NCI-H1048 (cell line): ENCODE data around the gene ACOXL.
A peak's percentile ranks its signal among the peaks of the same experiment; 100 is the strongest.

Experiments used
- DNase-seq: peaks from one replicate; lab custom pipeline; 2025; lab: John Stamatoyannopoulos, UW

ACOXL gene

DNA sequence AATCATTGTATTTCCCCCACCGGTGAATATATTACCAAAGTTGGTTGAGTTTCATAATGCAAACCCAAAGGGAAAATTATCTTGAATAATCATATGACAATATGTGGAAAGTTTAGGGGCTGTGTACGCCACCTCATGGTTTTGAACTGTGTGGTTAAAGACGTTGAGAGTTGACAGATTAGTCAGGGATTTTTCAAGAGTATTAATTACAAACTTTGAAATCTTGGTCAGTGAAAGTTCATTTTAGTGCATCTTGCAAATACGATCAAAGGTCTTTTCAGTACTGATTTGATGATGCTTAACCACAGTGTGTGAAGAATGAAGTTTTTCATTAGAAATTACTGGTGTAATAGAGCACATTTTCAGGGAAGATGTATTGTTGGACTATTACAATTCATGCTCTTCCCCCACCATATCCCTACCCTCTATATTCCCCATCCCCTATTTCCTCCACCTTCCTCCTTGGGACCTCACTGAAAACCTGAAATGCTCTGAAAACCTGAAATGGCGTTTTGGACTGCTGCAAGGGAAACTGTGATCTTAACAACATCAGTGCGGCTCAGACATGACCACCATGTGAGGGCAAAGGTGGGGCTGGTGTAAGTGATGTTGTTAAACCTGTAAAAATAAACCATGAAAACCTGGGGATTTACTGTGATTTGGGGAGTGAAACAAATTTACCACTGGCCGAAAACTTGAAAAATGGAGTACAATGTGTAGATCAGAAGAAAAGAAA, 383.8 kb downstream of the ACOXL start:
- DNase-seq, result no peak

DNA sequence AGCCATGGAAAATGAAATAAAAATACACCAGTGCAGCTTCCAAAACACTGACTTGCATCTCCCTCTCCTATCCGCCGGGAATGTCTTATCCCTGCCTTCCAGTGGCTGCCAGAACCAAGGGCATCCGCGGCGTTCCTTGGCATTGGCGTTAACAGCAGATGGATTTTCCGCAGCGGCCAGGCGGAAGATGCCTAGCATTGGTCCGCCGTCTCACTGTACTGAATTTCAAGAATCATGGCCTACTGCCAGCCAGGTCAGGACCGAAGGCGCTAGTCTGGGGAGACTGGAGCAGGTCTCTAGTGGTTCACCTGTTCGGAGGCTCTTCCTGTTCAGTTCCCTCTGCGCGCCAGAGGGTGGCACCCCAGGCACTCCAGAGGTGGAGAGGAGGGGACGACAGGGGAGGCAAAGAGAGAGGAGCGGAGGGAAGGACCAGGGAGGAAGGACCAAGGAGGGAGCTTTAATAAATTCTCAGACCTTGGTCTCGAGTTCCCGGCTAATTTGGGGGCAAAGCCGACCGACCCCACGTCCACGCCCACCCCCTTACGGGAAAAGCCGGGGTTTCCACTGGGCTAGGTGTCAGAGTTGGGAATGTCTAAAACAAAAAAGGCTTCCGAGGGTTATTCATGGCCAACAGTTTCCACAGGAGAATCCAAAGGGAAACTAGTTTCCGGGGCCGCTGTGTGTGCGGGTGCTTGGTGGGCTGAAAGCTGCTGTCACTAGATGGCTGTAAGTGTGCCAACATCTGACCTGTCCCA, 384.6 kb downstream of the ACOXL start:
- peak; percentile 66 for DNase-seq

DNA sequence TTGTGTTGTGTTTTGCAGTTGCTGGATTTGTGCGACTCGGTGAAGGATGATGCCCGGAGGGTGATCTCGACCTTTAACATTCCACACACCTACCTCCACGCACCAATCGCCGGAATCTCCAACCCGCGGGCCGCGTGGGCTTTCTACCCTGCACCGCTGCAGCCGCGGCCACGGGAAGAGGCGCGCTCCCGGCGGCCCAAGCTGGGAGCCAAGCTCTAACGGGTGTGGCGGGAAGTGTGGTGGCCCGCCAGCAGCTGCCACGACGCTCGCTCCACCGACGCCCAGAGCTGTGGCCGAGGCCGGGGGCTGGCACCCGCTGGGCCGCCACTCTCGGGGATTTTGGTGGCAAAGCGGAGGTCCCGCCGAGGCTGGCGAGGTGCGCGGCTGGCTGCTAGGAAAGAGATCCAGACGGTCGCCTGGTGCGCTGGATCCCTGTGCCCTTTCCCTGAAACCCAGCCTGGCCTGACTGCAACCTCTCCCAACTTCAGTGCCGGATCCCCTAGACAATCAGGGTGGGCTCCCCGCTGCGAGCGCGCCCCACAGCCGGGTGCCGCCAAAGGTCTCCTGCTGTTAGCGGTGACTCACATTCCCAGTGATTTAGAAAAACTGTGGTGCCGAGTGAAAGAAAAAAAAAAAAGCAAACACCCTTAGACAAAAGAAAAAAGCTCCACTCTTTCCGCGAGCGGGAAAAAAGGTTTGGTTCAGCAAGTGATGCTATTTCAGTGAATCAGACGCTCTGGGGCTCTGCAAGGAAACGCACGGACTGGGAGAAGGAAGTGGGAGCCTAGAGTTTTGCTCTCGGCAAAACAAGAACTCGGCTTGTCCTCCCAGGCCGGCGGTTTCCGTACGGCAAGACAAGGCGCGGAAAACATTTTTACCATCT, 385.5 kb downstream of the ACOXL start:
- no peak for DNase-seq

DNA sequence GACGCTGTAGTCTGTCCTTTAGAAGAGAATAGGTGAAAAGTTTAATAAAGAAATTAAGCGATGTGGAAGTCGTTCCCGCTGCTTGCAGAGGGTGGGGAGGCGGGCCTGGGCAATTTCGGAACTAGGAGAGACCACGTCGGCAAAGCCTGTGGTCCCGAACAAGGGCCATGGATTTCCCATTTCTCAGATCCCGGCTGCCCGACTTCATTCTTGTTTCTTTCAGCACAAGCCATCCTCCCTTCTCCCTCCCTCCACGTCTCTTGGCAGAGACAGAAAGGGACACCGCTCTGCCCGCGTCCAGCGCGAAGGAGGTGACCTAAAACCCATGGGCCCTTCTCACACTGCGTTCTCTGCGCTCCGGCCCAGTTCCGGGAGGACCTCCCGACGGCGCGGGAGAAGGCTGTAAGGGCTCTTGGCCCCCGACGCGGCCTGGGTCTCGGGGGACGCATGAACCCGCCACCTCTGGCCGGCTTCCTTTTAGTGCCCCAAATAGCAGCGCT, 386.2 kb downstream of the ACOXL start:
- DNase-seq, result no peak

DNA sequence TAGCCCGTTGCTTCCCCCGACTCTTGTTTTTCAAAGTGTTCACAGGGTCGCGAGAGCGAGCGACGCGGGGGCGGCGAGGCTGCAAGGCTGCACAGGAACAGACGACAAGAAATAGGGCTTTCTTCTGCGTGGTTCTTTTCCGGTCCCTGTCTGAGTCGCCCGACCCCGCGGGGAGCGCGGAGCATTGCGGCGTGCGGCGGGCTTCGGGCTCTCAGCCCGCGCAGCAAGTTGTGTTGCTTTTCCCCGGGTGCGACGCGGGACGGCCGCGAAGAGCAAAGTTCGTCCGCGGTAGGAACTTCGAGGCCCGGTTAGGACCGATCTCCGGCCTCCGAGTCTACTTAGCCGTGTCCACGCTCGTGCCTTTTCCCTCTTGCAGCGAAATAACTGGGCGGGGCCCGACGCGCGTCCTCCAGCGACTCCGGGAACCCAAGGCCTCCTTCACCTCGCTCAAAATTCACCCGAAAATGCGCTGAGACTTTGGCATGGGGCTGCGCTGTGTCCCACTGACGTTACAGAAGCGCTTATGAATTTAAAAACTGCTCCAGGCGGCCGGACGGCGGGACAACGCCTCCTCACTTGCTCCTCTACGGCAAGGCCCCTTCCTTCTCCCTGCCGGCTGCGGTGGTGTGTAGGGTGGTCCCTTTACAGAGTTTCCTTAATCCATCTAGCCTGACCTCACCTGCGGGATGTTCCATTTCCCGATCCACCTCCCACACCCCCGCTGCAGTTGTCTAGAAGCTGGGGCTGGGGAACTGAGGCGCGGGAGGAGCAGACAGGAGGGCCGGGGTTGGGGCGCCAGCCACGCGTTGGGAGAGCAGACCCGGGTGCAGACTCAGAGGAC, 386.8 kb downstream of the ACOXL start:
- DNase-seq, result no peak

DNA sequence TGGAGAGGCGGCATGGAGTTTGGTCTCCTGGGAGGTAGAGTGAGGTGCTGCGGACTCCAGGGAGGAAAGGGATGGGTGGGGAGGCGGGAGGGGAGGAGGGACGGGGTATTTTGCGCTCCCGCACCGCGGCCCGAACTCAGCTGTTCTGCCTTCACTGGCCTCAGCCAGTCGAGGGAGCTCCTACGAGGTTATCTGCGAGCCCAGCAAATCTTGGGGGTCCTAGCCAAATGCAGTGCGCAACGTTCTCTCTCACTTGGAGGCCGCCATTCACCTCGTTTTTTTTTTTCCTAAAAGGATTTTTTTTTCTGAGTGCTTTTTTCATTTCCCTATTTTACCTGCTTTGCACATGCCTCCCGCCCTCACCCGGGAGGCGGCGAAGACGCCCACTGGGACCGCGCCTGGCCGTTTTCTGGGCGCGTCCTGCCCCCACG, 387.5 kb downstream of the ACOXL start:
- no peak for DNase-seq

DNA sequence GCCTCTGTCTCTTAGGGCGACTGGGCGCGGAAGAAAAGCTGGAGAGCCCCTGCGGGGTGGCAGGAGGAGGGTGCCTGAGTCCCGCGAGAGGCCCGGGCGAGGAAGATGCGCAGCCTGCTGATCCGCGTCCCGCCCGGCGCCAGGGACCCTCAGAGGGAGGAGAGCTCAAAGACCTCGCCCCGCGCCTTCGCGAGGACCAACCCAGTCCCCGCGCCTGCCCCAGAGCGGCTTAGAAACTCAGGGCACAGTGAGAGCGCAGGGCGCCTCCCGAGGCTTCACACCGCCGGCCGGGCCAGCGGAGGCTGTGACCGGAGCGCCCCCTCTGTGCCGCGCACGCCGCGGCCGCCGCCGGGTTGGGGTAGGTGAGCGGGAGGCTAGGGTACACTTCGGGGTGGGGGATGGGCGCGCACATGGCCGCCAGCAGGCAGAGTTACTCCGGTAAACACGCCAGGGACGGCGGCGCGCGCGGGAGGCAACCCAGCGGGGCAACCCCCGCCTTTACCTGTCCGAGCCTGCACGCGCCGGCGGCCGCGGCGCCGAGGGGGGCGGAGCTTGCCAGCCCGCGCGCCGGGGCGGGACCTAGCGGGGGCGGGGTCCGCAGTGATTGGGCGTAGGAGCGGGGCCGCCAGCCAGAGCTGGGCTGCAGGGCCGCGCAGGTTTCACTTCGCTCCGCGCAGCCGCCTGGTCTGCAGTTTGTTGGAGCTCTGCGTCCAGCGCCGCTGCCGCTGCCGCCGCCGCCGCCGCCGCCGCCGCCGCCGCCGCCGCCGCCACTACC, 388.1 kb downstream of the ACOXL start, which contains the start of gene BCL2L11:
TSS of gene BCL2L11 (plus strand) at position 662 of the 775 bp plus-strand sequence. CDS start 2,832 bp downstream, outside the sequence.
- DNase-seq, result peak; percentile 80

DNA sequence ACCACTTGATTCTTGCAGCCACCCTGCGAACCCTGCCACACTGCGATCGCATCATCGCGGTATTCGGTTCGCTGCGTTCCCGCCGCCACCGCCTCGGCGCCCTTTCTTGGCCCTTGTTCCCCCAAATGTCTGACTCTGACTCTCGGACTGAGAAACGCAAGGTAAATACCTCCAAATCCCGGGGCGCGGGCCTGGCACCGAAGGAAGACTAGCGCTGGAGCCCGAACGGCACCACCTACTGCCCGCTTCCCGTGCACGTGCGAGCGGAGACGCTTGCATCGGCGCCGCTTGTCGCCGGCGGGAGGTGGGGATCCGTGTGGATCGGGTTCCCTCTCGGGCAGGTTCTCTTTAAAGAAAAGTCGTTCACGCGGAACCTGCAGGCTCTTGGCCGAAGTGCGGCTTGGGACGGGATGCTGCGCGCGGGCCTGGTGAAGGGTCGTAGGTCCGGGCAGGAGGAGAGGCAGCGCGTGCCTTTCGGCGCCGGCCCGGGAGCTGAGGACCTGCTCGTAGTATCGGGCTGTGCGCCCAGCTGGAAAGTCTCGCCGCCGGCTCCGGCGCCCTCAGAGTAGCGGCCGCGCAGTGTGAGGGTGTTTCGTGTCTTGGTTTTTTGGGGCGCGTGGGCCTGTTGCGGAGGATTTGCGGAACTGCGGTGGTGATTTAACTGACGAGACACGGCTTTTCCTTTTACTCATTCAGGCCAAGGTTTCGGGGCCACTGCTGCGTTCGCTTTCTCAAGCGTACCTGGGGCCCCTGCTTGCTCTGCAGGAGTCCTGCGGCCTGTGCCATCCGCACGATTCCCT, 388.9 kb downstream of the ACOXL start:
- peak; percentile 6 for DNase-seq

DNA sequence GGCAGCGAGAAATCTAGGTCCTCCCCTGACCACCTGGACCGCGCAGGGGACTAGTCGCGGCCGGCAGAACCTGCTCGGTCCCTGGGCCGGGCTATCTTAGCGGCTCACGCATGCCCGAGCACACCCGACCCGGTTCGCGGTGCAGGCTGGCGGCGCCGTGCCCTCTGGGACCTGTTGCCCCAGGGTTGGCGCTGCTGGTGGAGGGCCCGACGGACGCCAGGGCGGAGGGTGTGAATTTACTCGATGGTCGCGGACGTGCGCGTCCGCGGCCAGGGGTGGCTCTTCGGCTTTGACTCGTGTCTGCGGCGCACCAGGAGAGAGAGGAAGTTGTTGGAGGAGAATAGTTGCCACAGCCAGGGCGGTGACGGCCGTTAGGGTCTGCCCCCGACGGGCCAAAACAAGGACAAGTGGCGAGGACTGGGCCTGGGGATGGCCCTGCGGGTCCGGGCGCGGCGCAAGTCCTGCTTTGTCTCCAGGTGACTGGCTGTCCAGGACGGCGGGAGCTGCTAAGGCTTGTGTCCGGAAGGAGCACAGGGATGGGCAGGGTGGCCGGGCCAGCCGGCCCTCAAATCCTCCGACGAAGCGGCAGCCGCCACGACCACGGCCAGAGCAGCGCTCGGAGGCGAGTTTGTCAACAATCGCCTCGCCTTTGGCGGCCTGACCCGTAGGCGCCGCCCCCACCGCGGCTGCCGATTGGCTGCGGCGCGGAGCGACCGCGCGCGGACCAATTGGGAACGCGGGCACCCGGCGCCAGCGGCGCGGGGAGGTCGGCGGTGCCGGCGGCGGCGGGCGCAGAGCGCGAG, 389.7 kb downstream of the ACOXL start:
- DNase-seq, result peak; percentile 59

DNA sequence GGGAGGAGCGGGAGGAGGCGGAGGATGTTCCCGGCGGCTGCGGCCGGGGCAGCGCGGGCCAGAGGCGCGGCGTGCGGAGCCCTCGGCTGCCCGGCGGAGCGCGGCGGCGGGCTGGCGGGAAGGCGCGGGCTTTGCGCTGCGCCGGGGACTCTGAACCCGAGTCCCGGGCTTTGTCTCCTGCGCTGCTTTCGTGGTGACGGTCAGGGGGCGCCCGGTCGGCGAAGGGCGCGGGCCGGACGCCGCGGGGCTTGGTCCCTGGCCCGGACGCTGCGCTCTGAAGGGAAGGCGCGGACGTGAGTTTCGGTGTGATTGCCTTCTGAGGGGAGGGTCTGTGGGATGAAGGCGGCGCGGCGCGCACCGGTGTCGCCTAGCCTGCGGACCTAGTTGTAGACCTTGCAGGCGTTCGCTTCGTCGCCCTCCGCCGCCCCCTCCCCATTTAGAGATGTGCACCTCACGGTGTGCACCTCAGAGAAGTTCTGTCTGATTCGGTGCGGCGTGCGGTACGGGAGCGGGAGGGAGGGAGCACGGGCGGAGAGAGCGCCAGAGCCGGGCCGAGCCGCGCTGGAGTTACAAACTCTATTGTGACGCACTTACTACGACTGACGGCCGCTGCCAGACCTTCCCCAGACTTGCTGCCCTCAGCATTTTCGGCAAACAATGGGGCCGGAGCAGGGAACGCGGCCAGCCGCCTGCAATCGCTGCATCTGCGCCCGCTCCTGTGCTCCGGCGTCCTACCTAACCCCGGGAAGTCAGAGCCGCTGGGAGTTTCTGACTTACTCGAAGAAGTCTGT, 390.5 kb downstream of the ACOXL start:
- DNase-seq, result no peak

DNA sequence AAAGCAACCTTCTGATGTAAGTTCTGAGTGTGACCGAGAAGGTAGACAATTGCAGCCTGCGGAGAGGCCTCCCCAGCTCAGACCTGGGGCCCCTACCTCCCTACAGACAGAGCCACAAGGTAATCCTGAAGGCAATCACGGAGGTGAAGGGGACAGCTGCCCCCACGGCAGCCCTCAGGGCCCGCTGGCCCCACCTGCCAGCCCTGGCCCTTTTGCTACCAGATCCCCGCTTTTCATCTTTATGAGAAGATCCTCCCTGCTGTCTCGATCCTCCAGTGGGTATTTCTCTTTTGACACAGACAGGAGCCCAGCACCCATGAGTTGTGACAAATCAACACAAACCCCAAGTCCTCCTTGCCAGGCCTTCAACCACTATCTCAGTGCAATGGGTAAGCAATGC, 391.4 kb downstream of the ACOXL start:
- DNase-seq, result no peak

DNA sequence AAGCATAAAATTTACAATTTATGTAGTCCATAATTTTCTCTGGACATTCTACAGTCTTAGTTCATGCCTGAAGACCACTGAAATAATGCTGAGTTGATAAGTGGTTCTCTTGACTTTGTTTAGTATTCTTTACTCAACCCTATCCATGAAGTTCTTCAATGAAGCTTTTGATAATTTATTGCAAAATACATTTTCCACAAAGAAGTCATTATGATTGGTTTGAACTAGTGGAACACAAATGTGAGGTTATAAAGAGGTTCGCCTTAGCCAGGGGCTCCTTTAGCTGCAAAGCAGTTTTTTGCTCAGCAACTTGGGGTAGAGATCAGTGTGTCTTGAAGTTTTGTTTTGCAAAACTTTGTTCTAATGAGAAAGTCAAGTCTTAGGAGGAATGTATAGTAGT, 394.2 kb downstream of the ACOXL start:
- no peak for DNase-seq

DNA sequence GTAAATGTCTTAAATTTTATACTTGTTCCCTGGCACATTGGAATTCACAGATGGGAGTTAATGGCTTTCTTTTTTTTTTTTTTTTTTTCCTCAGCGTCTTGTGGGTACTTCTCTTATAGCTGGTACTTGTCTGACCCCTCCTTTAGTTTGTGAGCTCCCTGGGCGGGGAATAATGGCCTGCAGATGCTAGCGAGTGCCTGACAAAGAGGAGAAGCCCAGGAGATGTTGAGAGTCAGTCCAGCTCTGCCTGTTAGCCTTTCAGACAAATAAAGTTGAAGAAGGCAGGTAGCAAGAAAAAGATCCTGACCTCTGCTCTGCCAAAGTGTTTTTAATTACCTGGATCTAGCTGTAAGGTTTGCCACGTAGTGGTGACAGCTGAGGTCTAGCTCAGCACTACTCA, 395.0 kb downstream of the ACOXL start:
- DNase-seq, result no peak

DNA sequence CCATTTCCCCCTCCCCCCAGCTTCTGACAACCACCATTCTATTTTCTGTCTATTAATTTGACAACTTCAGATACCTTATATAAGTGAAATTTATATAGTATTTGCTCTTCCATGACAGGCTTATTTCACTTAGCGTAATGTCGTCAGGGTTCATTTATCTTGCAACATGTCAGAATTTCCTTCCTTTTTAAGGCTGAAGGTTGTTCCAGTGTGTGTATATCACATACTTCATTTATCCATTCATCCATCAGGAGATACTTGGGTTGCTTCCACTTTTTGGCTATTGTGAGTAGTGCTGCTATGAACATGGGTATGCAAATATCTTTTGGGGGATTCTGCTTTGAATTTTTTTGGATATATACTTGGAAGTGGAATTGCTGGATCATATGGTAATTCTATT, 395.7 kb downstream of the ACOXL start:
- DNase-seq, result no peak

DNA sequence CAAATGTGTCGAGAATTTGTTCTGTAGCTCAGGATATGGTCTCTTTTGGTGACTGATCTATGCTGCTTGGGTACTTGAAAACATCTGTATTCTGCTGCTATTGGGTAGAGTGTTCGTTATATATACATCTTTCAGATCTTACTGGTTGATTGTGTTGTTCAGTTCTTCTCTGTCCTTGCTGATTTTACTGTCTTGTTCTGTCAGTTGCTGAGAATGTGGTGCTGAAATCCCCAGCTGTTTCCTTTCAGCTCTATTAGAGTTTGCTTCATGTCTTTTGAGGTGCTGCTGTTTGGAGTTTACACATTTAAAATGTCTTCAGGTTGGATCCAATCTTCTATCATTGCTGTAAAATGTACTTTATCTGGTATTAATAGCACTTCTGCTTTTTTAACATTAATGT, 401.2 kb downstream of the ACOXL start:
- no peak for DNase-seq

DNA sequence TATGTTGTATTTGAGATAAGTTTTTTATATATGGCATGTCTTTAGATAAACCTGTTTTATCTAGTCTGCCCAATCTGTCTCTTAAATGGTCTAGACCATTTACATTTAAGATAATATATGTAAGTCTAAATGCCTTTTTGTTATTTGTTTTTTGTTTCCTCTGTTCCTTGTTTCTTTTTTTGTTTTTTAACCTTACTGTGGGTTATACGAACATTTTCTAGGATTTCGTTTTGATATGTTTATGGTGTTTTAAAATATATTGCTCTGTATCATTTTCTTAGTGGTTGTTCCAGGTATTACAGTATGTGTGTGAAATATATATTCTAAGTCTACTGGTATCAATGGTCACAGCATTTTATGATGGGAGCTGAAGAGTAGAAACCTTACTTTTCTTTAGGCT, 401.7 kb downstream of the ACOXL start:
- DNase-seq, result no peak

DNA sequence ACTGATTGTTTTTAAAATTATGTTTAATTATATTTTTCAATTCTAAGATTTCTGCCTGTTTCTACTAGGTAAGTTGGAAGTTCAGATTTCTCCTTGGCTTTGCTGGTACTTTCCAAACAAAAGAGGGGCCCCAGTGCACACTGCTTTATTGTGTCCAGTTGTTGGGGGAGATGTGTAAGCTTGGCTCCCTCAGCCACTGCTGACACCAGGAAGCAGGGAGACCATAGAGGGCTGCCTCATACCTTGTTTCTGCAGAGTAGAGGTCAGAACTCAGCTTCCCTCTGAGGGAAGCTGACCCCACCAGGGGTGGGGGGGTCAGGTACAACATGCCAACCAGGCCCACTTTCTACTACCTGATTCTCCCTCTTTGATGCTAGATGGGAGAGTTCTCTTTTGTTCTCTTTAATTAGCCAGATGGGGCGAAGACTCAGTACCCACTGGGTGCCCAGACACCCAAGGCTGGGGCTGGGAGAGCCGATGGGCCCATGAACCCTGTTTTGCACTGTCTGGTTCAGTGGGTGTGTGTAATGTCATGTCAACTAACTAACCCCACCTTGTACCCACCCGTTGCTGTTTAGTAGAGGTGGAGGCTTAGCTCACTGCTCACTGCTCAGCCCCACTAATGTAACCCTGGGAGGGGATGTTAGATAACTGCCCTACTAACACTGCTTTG, 403.0 kb downstream of the ACOXL start:
- no peak for DNase-seq
